Measurements from ENCODE around the gene NHLRC4. TPM values are rescaled to one million over a fixed set of nuclear protein-coding genes. Genes with fewer than 3 reads are reported as not detected.

NHLRC4 gene
- total and polyA plus RNA-seq, 2 of the 8 experiments (the other 6 are each of a cell fraction or from before 2014, with no cell fraction given): 0.60 to 0.76 TPM

- no peak for TF ChIP-seq ATF2 (IDR thresholded peaks at IDR 0.05; ENCODE audit: low read length)
These were observed 12.5 kb upstream of the NHLRC4 start (continued) for GRCh38 chr16:554297-554621.

Measured in H1 (cell line).